HCT116 (cell line): Measurements from ENCODE around the gene GGCT. TPM values are rescaled to one million over a fixed set of nuclear protein-coding genes. Genes with fewer than 3 reads are reported as not detected.

Experiments
- ATAC-seq: fragments of 200-7000 bp; cut with Tn5 transposase; 2 replicates; pipeline ENCODE4 v1.9.1; 2020; ENCODE audit warnings: mild to moderate bottlenecking, moderate library complexity
- BruUV-seq: library from RNA; stranded (reverse); fragments of 400-500 nt; replicated peaks from 2 replicates; lab custom pipeline; 2021; lab: Mats Ljungman, UMichigan
- CTCF ChIA-PET: fragments of 300-600 bp; sonication (Branson Sonifier 250); formaldehyde crosslinking; loops from one replicate; lab custom pipeline; 2021; ENCODE audit warnings: antibody characterized with exemption; lab: Charles Lee
- POLR2A ChIA-PET: fragments of 300-600, 350-600 bp; sonication (Branson Sonifier 250); formaldehyde crosslinking; loops from one replicate; lab custom pipeline; 2021; ENCODE audit warnings: antibody characterized with exemption; lab: Charles Lee
- RAD21 ChIA-PET, 2 experiments: fragments of 300-600 bp; sonication (Branson Sonifier 250); formaldehyde crosslinking; loops; one replicate each; lab custom pipeline; 2023; ENCODE audit warnings: low total read pairs in 2 of 2; ENCODE audit not compliant: uncharacterized antibody in 2 of 2, unreplicated experiment in 2 of 2, low non-redundant PET in 1 of 2; lab: Charles Lee
- DNase-seq: peaks from one replicate; pipeline ENCODE4 v3.0.0-alpha.2; 2010; ENCODE audit warnings: low read depth, low spot score
- H2AFZ ChIP-seq: fragments of 200-600 bp; shearing (Covaris generic), sonication (generic); 2 replicates; pipeline ENCODE4 v1.6.1; 2017; ENCODE audit warnings: low read depth, mixed run types, mixed read lengths, antibody characterized with exemption, low read length; ENCODE audit not compliant: poor library complexity, severe bottlenecking
- H3K27ac ChIP-seq: 2 replicates; pipeline ENCODE4 v1.5.1; 2012; ENCODE audit warnings: low read depth, low read length
- H3K27me3 ChIP-seq: fragments of 200-600 bp; sonication (generic); 2 replicates; pipeline ENCODE4 v1.6.1; 2016; ENCODE audit warnings: mixed run types, low read length, mixed read lengths; ENCODE audit not compliant: insufficient read depth
- H3K36me3 ChIP-seq, 2 experiments: fragments of 200-500 bp in 1 of 2; fragments of 200-600 bp in 1 of 2; sonication (Bioruptor generic) in 1 of 2; sonication (generic) in 1 of 2; 2 replicates each; pipeline versions ENCODE4 v1.5.1 to v1.6.1; 2014 to 2016; ENCODE audit warnings: low read length in 2 of 2, inconsistent platforms in 1 of 2, mixed read lengths in 1 of 2, mixed run types in 1 of 2; ENCODE audit not compliant: insufficient read depth in 2 of 2, control insufficient read depth in 1 of 2
- H3K4me1 ChIP-seq, 2 experiments: fragments of 200-600 bp in 1 of 2; sonication (generic) in 1 of 2; 2 replicates each; pipeline versions ENCODE4 v1.5.1 to v1.6.1; 2012 to 2017; ENCODE audit warnings: low read length in 2 of 2, inconsistent platforms in 1 of 2, mild to moderate bottlenecking in 1 of 2, mixed read lengths in 1 of 2, mixed run types in 1 of 2, moderate library complexity in 1 of 2; ENCODE audit not compliant: insufficient read depth in 2 of 2, control insufficient read depth in 1 of 2
- H3K4me2 ChIP-seq: fragments of 200-600 bp; sonication (generic); 2 replicates; pipeline ENCODE4 v1.6.1; 2017; ENCODE audit warnings: mixed run types, low read length, mixed read lengths
- H3K4me3 ChIP-seq, 2 experiments: fragments of 200-600 bp in 1 of 2; sonication (generic) in 1 of 2; replicated peaks in 1 of 2; 2 replicates each; pipeline ENCODE4 v1.5.1; 2011 to 2016; ENCODE audit warnings: low read length in 2 of 2, control low read depth in 1 of 2, low read depth in 1 of 2, mild to moderate bottlenecking in 1 of 2, mixed read lengths in 1 of 2, mixed run types in 1 of 2
- H3K79me2 ChIP-seq: fragments of 200-600 bp; sonication (generic); 2 replicates; pipeline ENCODE4 v1.6.1; 2017; ENCODE audit warnings: mild to moderate bottlenecking, mixed run types, low read length, moderate library complexity, mixed read lengths; ENCODE audit not compliant: insufficient read depth
- H3K9ac ChIP-seq: fragments of 200-600 bp; sonication (generic); 2 replicates; pipeline ENCODE4 v1.6.1; 2016; ENCODE audit warnings: low read length, mixed read lengths
- H3K9me2 ChIP-seq: fragments of 200-600 bp; sonication (generic), shearing (Covaris generic); 2 replicates; pipeline ENCODE4 v1.6.1; 2017; ENCODE audit warnings: mixed run types, mild to moderate bottlenecking, moderate library complexity; ENCODE audit not compliant: insufficient read depth
- H3K9me3 ChIP-seq, 2 experiments: fragments of 200-500 bp in 1 of 2; fragments of 200-600 bp in 1 of 2; sonication (Bioruptor generic) in 1 of 2; sonication (generic) in 1 of 2; 2 replicates each; pipeline ENCODE4 v1.6.1; 2014 to 2017; ENCODE audit warnings: low read length in 2 of 2, mixed read lengths in 2 of 2, inconsistent platforms in 1 of 2, low read depth in 1 of 2, mild to moderate bottlenecking in 1 of 2, mixed run types in 1 of 2, moderate library complexity in 1 of 2; ENCODE audit not compliant: control insufficient read depth in 1 of 2, insufficient read depth in 1 of 2
- H4K20me1 ChIP-seq: fragments of 200-600 bp; sonication (generic), shearing (Covaris generic); 2 replicates; pipeline ENCODE4 v1.6.1; 2017; ENCODE audit warnings: mixed run types, mild to moderate bottlenecking, moderate library complexity; ENCODE audit not compliant: insufficient read depth
- CBX3 ChIP-seq: IDR thresholded peaks from 2 replicates; pipeline ENCODE4 v1.6.1; 2012; ENCODE audit warnings: low read depth
- ELF1 ChIP-seq: IDR thresholded peaks from 2 replicates; pipeline ENCODE4 v1.6.1; 2012; ENCODE audit warnings: low read depth, borderline replicate concordance
- POLR2A ChIP-seq: IDR thresholded peaks from 2 replicates; pipeline ENCODE4 v1.7.0; 2011; ENCODE audit warnings: borderline replicate concordance; ENCODE audit not compliant: insufficient read depth, insufficient read length; ENCODE audit errors: extremely low read depth
- RAD21 ChIP-seq: IDR thresholded peaks from 2 replicates; pipeline ENCODE4 v1.6.1; 2012; ENCODE audit warnings: low read depth, mild to moderate bottlenecking
- SIN3A ChIP-seq: IDR thresholded peaks from 2 replicates; pipeline ENCODE4 v1.6.1; 2012; ENCODE audit warnings: low read depth
- SP1 ChIP-seq: IDR thresholded peaks from 2 replicates; pipeline ENCODE4 v1.6.1; 2012; ENCODE audit warnings: low read depth
- ZNF274 ChIP-seq: fragments of 200-500 bp; sonication (Bioruptor generic); IDR thresholded peaks from 2 replicates; pipeline ENCODE4 v1.6.1; 2014; ENCODE audit warnings: mild to moderate bottlenecking, low read depth, low read length, inconsistent platforms
- intact Hi-C: fragments of 100-400 bp; cut with micrococcal nuclease; formaldehyde crosslinking; loops from 2 replicates; pipeline ENCODE4 v1.10.0; 2022
- total RNA-seq: library from RNA; stranded (reverse); gene quantifications from one replicate; pipeline ENCODE4 v1.2.1, GENCODE V29; 2021; ENCODE audit not compliant: unreplicated experiment
- TF ChIP-seq, protein P1 (sequence below), 3 experiments: fragments of 200-600 bp in 1 of 3; sonication (generic) in 1 of 3; IDR thresholded peaks in 2 of 3; conservative IDR thresholded peaks in 1 of 3; 2 replicates each; pipeline ENCODE4 v1.5.1; 2012 to 2017; ENCODE audit warnings: low read depth in 2 of 3, low read length in 2 of 3, antibody characterized with exemption in 1 of 3, borderline replicate concordance in 1 of 3, control low read depth in 1 of 3, mild to moderate bottlenecking in 1 of 3, mixed read lengths in 1 of 3, mixed run types in 1 of 3, moderate library complexity in 1 of 3; ENCODE audit not compliant: insufficient read depth in 1 of 3
- TF ChIP-seq, protein P2 (sequence below): IDR thresholded peaks from 2 replicates; pipeline ENCODE4 v1.6.1; 2012

GGCT gene
- total RNA-seq, 1 experiment from 2014 or later = 60.6 TPM

DNA sequence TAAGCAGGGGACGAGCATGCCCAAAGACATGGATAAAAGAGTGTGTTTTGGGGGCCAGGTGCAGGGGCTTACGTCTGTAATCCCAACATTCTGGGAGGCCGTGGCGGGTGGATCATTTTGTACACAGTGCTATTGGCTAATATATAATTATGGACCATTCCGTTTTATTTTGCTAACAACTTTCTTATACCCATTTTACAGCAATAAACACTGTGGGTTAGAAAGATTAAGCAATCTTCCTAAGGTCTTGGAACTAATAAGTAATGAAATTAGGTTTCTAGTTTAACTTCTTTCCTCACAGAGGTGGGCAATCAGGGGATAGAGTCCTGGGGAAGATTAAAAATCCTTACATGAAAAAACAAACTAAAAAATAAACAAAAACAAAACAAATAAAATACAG is 3.4 kb downstream of the GGCT start:
- peaks cover 59% of the 10 kb centered on the region for H3K79me2 ChIP-seq
- H3K27me3 ChIP-seq = no peaks in the 10 kb centered on the region
- peaks cover 4 to 21% of the 10 kb centered on the region in 2 experiments; a peak in 3 of 4 replicates for H3K36me3 ChIP-seq
- H3K9ac ChIP-seq = no peak overlapping the region
- no peak overlapping the region for H3K27ac ChIP-seq
- TF ChIP-seq CBX3 (no peak), SP1 (no peak), SIN3A (no peak)
- intact Hi-C loops = no loop called here
- no TSS peak for BruUV-seq
- H2AFZ ChIP-seq = no peak overlapping the region
- no peaks in the 10 kb centered on the region for H3K9me2 ChIP-seq
- DNase-seq = no peak
- H4K20me1 ChIP-seq = no peaks in the 10 kb centered on the region
- CTCF ChIA-PET = no interaction called here
- no peak overlapping the region for H3K4me2 ChIP-seq
- POLR2A ChIA-PET = no interaction called here
- RAD21 ChIA-PET = no interaction called here
- no peak for ATAC-seq
- no peak overlapping the region for H3K4me3 ChIP-seq
- peaks cover 4 to 20% of the 10 kb centered on the region in 2 experiments; a peak in 2 of 4 replicates for H3K4me1 ChIP-seq
- H3K9me3 ChIP-seq = no peaks in the 10 kb centered on the region

DNA sequence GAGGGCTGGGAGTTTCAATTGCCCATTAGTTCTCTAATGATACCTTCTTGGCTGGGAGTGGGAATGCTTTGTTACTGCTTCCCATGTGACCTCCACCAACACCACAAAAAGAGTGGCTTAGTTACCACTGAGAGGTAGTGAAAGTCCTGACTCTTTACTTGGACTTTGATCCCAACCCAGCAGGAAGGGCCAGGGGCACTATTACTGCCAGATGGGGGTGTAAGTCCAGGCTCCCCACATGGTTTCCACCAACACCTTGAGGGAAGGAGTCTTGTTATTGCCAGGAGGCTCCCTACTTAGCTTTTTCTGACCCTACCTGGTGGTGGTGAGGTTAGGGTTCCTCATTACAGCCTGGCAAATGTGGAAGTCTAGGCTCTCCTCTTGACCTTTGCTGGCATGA is 11.4 kb downstream of the GGCT start:
- H3K9me3 ChIP-seq = peaks cover 0 to 4% of the 10 kb centered on the region in 2 experiments; a peak in 2 of 4 replicates
- H2AFZ ChIP-seq = no peak overlapping the region
- H3K4me2 ChIP-seq = no peak overlapping the region
- peaks cover 4 to 10% of the 10 kb centered on the region in 2 experiments; a peak in 3 of 4 replicates for H3K36me3 ChIP-seq
- H3K4me3 ChIP-seq = no peak overlapping the region
- H3K79me2 ChIP-seq = 0 out of 2 replicates have a peak, but pooled peaks cover 2% of the 10 kb centered on the region
- no peaks in the 10 kb centered on the region for H3K9me2 ChIP-seq
- ChIA-PET RAD21 (no interaction called here), CTCF (no interaction called here), POLR2A (no interaction called here)
- H3K27me3 ChIP-seq = no peaks in the 10 kb centered on the region
- no peak overlapping the region for H3K9ac ChIP-seq
- no peak for ATAC-seq
- BruUV-seq = no TSS peak
- intact Hi-C loops = no loop called here
- H3K4me1 ChIP-seq = no peaks in the 10 kb centered on the region
- H3K27ac ChIP-seq = no peak overlapping the region
- TF ChIP-seq, protein P1, sequence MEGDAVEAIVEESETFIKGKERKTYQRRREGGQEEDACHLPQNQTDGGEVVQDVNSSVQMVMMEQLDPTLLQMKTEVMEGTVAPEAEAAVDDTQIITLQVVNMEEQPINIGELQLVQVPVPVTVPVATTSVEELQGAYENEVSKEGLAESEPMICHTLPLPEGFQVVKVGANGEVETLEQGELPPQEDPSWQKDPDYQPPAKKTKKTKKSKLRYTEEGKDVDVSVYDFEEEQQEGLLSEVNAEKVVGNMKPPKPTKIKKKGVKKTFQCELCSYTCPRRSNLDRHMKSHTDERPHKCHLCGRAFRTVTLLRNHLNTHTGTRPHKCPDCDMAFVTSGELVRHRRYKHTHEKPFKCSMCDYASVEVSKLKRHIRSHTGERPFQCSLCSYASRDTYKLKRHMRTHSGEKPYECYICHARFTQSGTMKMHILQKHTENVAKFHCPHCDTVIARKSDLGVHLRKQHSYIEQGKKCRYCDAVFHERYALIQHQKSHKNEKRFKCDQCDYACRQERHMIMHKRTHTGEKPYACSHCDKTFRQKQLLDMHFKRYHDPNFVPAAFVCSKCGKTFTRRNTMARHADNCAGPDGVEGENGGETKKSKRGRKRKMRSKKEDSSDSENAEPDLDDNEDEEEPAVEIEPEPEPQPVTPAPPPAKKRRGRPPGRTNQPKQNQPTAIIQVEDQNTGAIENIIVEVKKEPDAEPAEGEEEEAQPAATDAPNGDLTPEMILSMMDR (IDR thresholded peaks at IDR 0.05 in 2 of 3, conservative IDR thresholded peaks at IDR 0.05 in 1 of 3; ENCODE audit: borderline replicate concordance in 1 of 3, insufficient read depth in 1 of 3, low read depth in 2 of 3, low read length in 2 of 3) = no peak
- TF ChIP-seq ZNF274 (no peak), RAD21 (no peak), POLR2A (no peak), ELF1 (no peak)
- TF ChIP-seq, protein P2, sequence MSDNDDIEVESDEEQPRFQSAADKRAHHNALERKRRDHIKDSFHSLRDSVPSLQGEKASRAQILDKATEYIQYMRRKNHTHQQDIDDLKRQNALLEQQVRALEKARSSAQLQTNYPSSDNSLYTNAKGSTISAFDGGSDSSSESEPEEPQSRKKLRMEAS = no peak
- TF ChIP-seq, all 23 proteins: peak for 0
- DNase-seq = no peak
- H4K20me1 ChIP-seq = no peaks in the 10 kb centered on the region
